HG03469 (cell line): ENCODE measurements around the gene YAP1.
A peak's percentile ranks its signal among the peaks of the same experiment; 100 is the strongest.

Experiments
- ATAC-seq: cut with Tn5 transposase; IDR thresholded peaks from one replicate; pipeline ENCODE4 v1.9.1; 2021; ENCODE audit warnings: mild to moderate bottlenecking, moderate library complexity, moderate number of reproducible peaks; ENCODE audit not compliant: unreplicated experiment

Gene YAP1

GRCh38 chr11:102109896-102110760 is at the start of gene YAP1:
TSS of gene YAP1 (plus strand) at chr11:102110447. CDS start at chr11:102110849, 402 bp downstream.
- ATAC-seq, result peak; percentile 63

- no peak for ATAC-seq
Measured at GRCh38 chr11:102061276-102061675, 49.0 kb upstream of the YAP1 start.

- ATAC-seq, result no peak
Measured at GRCh38 chr11:102062106-102062505, 48.1 kb upstream of the YAP1 start.

- ATAC-seq, result no peak
Measured at GRCh38 chr11:102064316-102064715, 45.9 kb upstream of the YAP1 start.

DNA sequence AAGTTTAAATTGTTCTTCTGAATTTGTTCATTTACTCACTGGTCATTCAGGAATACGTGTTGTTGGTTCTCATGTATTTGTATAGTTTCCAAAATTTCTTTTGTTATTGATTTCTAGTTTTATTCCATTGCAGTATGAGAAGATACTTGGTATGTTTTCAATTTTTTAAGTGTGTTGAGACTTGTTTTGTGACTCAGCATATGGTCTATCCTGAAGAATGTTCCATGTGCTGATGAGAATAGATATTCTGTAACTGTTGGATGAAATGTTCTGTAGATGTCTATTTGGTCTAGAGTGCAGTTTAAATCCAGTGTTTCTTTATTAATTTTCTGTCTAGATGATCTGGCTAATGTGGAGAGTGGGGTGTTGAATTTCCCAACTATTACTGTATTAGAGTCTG is 39.5 kb upstream of the YAP1 start:
- ATAC-seq, result no peak

DNA sequence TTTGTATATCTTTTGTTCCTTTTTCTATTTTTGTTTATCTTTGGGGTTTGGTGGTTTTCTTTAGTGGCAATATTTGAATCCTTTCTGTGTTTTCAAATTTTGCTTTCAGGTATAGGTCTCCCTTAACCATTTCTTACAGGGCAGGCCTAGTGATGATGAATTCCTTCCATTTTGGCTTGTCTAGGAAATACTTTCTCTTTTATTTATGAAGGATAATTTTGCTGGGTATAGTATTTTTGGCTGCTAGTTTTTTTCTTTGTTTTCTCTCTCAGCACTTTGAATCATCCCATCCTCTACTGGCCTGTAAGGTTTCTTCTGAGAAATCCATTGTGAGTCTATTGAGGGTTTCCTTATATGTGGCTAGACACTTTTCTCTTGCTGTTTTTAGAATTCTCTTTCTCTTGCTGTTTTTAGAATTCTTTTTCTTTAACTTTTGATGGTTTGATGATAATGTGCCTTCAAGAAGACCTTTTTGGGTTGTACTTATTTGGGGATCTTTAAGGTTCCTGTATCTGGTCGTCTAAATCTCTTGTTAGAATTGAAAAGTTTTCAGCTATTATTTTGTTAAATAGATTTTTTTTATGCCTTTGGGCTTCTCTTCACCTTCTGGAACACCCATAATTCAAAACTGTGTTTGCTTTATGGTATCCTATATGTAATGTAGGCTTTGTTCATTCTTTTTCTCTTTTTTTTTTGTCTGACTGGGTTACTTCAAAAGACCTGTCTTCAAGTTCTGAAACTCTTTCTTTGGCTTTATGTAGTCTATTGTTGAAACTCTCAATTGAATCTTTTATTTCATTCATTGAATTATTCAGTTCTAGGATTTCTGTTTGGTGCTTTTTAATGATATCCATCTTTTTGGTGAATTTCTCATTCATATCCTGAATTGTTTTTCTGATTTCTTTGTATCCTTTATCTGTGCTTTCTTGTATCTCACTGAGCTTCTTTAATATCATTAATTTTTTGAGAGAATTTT is 38.5 kb upstream of the YAP1 start:
- no peak for ATAC-seq

- ATAC-seq, result no peak
Measured at GRCh38 chr11:102073253-102073652, 37.0 kb upstream of the YAP1 start.

DNA sequence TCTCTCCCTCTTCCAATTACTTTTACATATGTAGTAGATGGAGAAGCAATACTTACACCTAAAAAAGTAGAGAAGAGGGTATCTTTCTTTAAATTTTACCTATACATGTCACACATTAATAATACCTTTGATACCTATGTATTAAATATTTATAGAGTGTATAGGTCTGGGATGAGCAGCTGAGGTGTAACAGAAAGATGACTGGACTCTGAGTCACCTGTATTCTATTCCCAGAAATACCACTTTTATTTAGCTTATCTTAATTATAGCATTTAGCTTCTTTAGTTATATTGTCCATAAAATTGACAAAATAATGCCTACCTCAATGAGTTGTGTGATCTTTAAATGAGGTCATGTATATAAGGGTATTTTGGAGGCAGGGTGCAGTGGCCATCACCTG is 30.6 kb upstream of the YAP1 start:
- ATAC-seq, result no peak

- no peak for ATAC-seq
Measured at GRCh38 chr11:102081313-102081712, 28.9 kb upstream of the YAP1 start.

GRCh38 chr11:102085864-102086551 is 24.2 kb upstream of the YAP1 start:
- ATAC-seq, result no peak

DNA sequence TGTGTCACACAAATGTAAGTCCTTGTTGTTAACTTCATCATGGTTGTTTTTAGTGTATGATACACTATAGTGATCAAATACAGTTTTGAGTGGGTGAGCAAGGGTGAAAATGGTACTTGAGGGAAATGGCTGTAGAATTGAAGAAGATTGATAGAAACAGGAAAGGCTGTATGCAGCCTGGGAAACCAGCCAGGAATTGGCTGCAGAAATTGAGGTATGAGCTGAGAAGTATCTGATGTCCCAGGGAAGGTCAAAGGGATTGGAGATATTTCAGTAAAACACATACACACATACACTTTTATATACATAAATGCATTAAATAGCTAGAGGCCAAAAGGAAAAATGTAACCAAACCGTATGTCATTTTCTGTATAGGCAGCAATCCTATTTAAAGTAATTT is 13.1 kb upstream of the YAP1 start:
- ATAC-seq, result no peak

DNA sequence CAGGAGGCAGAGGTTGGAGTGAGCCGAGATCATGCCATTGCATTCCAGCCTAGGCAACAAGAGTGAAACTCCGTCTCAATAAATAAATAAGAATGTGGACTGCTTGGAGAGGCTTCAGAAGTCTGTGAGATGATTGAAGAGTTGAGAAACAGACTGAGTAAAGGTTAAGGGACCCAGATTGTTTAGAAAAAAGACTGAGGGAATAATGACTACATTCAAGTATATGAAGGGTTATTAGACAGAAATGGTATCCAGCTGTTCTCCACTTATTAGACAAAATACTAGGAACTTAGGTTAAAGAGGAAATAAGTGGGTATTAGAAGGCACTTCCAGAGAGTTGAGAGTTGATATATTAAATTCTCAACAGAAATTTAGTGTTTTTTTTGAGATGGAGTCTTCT is 10.5 kb upstream of the YAP1 start:
- ATAC-seq, result no peak

- ATAC-seq, result no peak
Measured at GRCh38 chr11:102108734-102109440, 1.4 kb upstream of the YAP1 start.

- ATAC-seq, result peak; percentile 10
Measured at GRCh38 chr11:102110761-102111010, 439 bp downstream of the YAP1 start.

- ATAC-seq, result no peak
Measured at GRCh38 chr11:102111011-102111786, 952 bp downstream of the YAP1 start.

DNA sequence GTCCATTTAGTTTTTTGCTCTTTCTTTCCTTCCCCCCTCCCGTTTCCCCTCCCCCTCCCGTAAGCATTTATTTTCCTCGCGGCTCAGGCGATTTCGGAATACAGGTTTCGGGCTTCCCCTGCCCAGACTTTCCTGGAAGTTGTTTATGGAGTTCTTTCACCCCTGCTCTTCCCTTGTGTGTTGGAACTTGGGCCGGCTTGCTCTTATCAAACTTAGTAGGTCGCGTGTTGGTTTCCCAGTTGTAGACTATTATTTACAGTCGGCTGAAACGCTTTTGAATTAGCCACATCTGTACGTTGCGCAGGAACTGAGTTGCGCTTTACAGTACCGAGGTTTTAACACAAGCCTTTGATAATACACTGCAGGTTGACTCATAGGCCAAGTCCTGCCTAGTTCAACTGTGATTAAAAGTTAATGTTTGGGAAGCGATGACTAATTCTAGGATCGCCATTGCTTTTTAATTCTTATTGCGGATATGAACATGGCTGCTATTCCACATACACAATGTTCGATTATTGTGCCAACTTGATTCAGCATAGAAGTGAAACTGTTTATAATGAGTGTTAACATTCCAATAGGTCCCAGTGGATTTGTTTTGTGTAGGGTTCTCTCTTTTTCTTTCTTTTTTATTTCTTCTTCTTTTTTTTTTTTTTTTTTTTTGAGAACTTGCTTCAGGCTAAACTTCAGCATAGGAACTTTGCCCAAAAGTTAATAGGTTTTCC is 1.7 kb downstream of the YAP1 start:
- no peak for ATAC-seq

DNA sequence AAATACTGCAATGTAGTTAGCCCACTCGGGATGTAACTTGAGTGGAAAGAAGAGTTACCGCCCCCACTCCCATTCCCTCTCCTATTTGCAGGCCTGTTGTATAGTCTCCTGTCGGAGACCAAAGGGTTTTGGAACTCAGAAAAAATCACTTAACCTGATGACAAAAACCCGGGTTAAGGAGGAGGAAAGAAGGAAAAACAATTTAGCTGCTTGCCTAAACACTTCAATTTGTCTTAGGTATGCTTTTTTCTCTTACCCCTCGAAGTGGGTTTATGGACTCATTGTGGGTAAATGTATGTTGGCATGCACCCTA is 2.2 kb downstream of the YAP1 start:
- ATAC-seq, result no peak

DNA sequence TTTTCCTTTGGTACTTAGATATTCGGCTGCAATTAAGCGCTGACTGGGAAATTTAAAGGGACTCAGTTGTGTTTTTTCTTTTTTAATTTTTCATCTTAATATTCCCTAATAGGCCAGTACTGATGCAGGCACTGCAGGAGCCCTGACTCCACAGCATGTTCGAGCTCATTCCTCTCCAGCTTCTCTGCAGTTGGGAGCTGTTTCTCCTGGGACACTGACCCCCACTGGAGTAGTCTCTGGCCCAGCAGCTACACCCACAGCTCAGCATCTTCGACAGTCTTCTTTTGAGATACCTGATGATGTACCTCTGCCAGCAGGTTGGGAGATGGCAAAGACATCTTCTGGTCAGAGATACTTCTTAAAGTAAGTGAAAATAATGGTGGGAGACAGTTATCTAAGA is 3.8 kb downstream of the YAP1 start:
- ATAC-seq, result no peak

GRCh38 chr11:102115557-102115956 is 5.3 kb downstream of the YAP1 start:
- ATAC-seq, result no peak
